ENCODE data around the gene EIF2AK3.

DNA sequence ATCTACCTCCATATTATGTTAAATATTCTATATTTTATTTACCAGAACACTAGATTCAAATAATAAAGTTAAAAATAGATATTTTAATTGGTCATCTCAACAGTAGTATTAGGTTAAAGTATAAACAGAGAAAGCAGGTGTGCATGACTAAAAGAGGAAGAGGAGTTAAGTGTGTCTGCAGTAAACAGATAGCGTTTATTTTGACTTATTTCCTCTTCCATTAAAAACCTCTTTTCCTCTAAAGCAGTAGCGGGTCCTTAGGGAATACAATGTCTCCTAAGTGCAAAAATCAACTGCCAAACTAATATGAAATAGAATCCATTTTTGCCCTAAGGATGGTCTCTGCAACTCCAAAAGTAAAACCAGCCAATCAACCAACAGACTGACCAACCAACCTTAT lies 27.7 kb downstream of the EIF2AK3 start:
- TF ChIP-seq, protein P1, sequence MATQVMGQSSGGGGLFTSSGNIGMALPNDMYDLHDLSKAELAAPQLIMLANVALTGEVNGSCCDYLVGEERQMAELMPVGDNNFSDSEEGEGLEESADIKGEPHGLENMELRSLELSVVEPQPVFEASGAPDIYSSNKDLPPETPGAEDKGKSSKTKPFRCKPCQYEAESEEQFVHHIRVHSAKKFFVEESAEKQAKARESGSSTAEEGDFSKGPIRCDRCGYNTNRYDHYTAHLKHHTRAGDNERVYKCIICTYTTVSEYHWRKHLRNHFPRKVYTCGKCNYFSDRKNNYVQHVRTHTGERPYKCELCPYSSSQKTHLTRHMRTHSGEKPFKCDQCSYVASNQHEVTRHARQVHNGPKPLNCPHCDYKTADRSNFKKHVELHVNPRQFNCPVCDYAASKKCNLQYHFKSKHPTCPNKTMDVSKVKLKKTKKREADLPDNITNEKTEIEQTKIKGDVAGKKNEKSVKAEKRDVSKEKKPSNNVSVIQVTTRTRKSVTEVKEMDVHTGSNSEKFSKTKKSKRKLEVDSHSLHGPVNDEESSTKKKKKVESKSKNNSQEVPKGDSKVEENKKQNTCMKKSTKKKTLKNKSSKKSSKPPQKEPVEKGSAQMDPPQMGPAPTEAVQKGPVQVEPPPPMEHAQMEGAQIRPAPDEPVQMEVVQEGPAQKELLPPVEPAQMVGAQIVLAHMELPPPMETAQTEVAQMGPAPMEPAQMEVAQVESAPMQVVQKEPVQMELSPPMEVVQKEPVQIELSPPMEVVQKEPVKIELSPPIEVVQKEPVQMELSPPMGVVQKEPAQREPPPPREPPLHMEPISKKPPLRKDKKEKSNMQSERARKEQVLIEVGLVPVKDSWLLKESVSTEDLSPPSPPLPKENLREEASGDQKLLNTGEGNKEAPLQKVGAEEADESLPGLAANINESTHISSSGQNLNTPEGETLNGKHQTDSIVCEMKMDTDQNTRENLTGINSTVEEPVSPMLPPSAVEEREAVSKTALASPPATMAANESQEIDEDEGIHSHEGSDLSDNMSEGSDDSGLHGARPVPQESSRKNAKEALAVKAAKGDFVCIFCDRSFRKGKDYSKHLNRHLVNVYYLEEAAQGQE (IDR thresholded peaks at IDR 0.05; ENCODE audit: borderline replicate concordance): no peak
- TF ChIP-seq EP300 (conservative IDR thresholded peaks at IDR 0.05; ENCODE audit: poor library complexity, severe bottlenecking) (no peak), CTCF (IDR thresholded peaks at IDR 0.05; ENCODE audit: poor library complexity, severe bottlenecking) (no peak), EZH2 (IDR thresholded peaks at IDR 0.05; ENCODE audit: borderline replicate concordance, insufficient read depth, low read length, poor library complexity, severe bottlenecking) (no peak), SMC3 (conservative IDR thresholded peaks at IDR 0.05; ENCODE audit: poor library complexity) (no peak), TAF1 (IDR thresholded peaks at IDR 0.05; ENCODE audit: low read depth) (no peak)

Measured in neural cell (in vitro differentiated cells).